GM13976 (cell line): ENCODE data around the gene MAP3K14.

ENCODE experiments used
- DNase-seq: peaks from one replicate; pipeline ENCODE4 v3.0.0; 2012; ENCODE audit warnings: low spot score
- in situ Hi-C: fragments of 300-500 bp; cut with MboI; formaldehyde crosslinking; loops from one replicate; pipeline ENCODE4 v1.12.0; 2022; ENCODE audit warnings: low sequenced_read_pairs, mixed read lengths, inconsistent platforms; ENCODE audit not compliant: unreplicated experiment
- TF ChIP-seq, protein P1 (sequence below): IDR thresholded peaks from 2 replicates; pipeline ENCODE4 v1.5.1; 2012; ENCODE audit warnings: borderline replicate concordance, mild to moderate bottlenecking; ENCODE audit not compliant: insufficient read depth; ENCODE audit errors: extremely low read depth, missing control alignments, control extremely low read depth

Gene MAP3K14

DNA sequence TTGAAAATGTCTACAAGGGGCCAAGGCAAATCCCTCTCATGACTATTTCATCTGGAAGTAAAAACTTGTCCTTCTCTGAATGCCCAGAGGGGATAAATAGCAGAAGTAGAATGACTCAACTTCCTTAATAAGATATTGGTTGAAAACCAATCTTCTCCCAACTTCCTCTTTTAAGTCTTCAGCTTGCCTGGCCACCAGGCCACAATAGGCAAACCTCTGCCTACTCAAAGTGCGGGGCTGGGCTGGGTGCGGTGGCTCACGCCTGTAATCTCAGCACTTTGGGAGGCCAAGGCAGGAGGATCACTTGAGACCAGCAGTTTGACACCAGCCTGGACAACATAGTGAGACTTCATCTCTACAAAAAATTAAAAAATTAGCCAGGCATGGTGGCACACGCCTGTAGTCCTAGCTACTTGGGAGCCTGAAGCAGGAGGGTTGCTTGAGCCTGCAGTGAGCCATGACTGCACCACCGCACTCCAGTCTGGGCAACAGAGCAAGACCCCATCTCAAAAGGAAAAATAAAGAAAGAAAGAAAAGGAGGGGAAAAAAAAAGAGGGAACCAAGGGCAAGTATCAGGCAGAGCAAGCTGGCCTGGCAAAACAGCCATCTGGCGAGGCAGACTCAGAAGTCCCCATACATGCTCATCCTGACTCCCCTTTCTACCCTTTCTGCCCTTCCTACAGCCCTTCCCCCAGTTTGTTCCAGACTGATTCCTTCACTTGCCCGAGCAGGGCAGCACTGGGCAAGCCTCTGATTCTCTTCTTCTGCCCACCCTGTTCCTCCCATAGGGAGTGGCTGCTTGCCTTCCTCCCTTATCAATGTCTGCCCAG, 20.6 kb downstream of the MAP3K14 start:
- in situ Hi-C loops = no loop called here
- no peak for DNase-seq
- TF ChIP-seq, protein P1, sequence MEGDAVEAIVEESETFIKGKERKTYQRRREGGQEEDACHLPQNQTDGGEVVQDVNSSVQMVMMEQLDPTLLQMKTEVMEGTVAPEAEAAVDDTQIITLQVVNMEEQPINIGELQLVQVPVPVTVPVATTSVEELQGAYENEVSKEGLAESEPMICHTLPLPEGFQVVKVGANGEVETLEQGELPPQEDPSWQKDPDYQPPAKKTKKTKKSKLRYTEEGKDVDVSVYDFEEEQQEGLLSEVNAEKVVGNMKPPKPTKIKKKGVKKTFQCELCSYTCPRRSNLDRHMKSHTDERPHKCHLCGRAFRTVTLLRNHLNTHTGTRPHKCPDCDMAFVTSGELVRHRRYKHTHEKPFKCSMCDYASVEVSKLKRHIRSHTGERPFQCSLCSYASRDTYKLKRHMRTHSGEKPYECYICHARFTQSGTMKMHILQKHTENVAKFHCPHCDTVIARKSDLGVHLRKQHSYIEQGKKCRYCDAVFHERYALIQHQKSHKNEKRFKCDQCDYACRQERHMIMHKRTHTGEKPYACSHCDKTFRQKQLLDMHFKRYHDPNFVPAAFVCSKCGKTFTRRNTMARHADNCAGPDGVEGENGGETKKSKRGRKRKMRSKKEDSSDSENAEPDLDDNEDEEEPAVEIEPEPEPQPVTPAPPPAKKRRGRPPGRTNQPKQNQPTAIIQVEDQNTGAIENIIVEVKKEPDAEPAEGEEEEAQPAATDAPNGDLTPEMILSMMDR = no peak

DNA sequence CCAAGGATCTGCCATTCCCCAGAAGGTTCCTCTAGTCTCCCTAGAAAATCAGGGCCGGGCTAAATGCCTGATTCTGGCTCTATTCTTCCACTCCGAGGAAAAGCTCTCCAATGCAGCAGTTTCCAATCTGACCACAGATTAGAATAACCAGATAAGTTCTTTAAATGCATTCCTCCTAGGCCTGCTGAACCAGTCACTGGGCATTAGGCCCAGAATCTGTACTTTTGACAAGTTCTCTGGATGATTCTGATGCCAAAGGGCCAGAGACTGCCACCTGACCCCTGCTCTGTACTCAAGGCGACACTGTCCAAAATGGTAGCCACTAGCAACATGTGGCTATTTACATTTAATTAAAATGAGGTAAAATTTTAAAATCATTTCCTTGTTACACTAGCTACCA, 22.3 kb downstream of the MAP3K14 start:
- TF ChIP-seq, protein P1 = no peak
- in situ Hi-C loops = no loop called here
- no peak for DNase-seq

DNA sequence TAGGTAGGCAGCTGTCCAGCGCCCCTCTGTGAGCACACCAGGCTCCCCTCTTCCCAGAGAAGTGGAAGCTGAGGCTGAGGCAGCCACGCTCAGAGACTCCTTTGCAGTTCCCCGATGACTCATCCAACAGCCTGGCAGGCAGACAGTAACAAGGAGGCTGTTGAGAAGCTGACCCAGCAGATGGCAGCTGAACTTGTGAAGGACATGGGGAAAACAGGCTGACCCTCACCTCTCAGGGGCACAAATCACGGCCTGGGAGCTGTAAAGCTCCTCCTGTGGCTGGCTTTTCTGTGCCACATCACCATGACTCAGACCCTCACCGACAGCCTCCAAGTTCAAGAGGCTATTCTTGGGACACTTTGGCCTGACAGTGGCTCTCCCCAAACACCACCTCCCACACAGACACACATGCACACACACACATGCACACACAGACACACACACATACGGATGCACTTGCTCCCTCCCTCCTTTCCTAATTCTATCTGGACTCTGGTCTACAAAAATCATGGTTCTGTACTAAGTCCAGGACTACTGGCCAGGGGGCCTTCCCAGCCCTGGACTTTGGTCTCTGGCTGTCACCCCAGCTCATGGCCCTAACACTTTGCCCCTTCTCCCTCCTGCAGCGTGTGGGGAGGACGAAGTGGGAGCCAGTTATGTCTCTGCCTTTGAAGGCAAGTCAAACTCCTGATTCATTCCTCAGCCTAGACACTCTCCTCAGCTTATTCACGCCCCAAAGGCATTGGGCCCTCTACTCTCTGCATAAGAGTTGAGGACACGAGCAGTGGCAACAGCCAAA, 23.2 kb downstream of the MAP3K14 start:
- in situ Hi-C loops = no loop called here
- DNase-seq = peak; percentile 37
- TF ChIP-seq, protein P1 = no peak

DNA sequence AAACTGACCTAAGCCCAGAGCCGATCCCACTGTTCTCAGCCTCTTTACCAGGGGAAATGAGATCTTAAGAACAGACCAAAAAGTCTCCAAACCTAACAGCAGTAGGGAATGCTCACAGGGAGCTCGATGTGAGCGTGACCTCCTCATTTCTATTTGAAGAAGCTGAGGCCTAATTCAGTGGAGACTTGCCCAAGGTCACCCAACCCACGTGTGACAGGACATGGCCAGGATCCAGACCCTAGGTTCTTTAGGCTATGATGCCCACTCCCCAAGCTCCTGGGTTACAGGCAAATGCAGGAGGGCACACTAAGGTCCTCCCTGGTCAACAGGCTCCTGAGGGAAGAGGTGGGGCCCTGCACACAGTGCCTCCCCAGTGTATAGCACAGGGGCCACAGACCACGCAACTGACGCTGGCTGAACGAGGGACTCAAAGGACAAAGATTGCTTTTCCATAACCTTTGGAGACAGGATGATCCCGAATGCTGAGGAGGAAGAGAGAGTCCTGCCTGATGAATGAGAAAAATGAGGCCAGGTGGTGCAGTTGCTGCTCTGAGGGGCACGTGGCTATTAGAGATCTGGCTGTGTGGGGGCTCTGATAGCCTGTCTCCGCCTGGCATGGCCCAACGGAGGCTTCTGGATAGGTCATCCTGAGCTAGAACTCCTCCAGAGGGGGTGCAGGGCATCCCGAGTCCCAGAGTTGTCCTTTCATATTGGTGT, 24.0 kb downstream of the MAP3K14 start:
- TF ChIP-seq, protein P1 = no peak
- DNase-seq = no peak
- in situ Hi-C loops = no loop called here

DNA sequence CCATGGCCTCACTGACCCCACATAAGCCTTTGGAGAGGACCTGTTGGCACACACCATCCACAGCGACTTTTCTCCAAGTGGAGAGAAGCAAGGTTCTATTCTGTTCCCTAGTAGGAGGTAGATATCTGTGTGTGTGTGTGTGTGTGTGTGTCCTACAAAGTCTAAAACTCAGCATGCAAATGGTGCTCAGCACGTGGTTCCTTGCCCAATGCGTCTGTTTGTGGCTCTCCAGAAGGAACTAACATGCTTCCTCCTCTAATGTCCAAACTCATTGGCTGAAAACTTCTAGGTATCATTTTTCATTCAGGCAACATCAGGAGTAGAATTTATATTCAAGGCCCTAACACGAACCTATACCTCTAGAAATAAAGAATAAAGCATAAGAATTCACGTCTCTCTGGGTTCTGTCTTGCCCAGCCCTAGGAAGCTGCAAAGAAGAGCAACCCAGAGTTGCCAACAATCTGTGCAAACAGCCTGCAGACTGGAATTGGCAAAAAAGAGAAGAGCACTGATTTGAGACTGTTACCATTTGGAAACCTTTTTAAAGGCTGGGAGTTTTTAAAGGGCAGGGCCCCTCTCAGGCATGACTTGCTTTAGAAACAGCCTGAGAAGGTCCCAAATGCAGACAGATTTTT, 25.5 kb downstream of the MAP3K14 start:
- in situ Hi-C loops = no loop called here
- peak; percentile 35 for DNase-seq
- TF ChIP-seq, protein P1 = no peak

DNA sequence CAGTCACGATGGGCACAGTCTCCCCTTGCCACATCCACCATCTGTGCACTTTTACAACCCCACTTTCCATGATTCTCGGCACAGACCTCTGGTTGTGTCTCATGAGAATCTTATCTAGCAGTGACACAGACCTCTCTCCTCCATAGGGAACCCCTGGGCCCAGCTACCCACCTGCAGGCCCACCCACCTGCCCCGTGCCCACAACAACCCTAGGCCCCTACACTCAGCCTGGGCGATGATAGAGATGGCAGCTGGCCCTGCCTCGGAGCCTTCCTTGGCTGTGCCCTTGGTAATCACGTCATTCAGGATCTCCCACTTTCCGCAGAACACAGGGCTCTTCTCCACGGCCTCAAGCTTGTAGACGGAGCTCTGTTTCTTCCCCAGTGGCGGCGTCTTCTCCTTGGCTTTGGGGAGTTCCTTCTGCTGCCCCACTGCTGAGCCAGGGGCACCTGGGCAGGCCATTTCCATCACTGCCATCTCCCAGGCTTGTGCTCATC, 26.5 kb downstream of the MAP3K14 start:
- TF ChIP-seq, protein P1 = no peak
- in situ Hi-C loops = no loop called here
- no peak for DNase-seq
